HepG2 (cell line): ENCODE measurements around the gene NELFCD. TPM values are rescaled to one million over a fixed set of nuclear protein-coding genes. Genes with fewer than 3 reads are reported as not detected.
A peak's percentile ranks its signal among the peaks of the same experiment; 100 is the strongest.

Source experiments
- ARNT2 ChIP-seq: sonication (generic); formaldehyde crosslinking; IDR thresholded peaks from 2 replicates; pipeline ENCODE4 v1.8.0; 2022; ENCODE audit warnings: mild to moderate bottlenecking, low read depth, missing genetic modification reagents, moderate library complexity
- ATF7-NPFF ChIP-seq: sonication (generic); formaldehyde crosslinking; IDR thresholded peaks from 2 replicates; pipeline ENCODE4 v1.8.1; 2023; ENCODE audit warnings: mild to moderate bottlenecking, low read depth, missing genetic modification reagents, moderate library complexity
- BORCS8-MEF2B ChIP-seq: sonication (generic); formaldehyde crosslinking; IDR thresholded peaks from 2 replicates; pipeline ENCODE4 v1.8.0; 2022; ENCODE audit warnings: mild to moderate bottlenecking, missing genetic modification reagents
- CBX5 ChIP-seq: sonication (generic); formaldehyde crosslinking; IDR thresholded peaks from 2 replicates; pipeline ENCODE4 v1.4.0; 2020; ENCODE audit warnings: missing genetic modification reagents, borderline replicate concordance
- DNMT3B ChIP-seq: conservative IDR thresholded peaks from 2 replicates; pipeline ENCODE4 v1.6.1; 2016; ENCODE audit warnings: missing biosample characterization, control low read depth
- EEA1 ChIP-seq: sonication (generic); formaldehyde crosslinking; IDR thresholded peaks from 2 replicates; pipeline ENCODE4 v1.5.1; 2020; ENCODE audit warnings: mild to moderate bottlenecking, missing genetic modification reagents, borderline replicate concordance
- ESRRA ChIP-seq: sonication (generic); formaldehyde crosslinking; IDR thresholded peaks from 2 replicates; pipeline ENCODE4 v1.5.1; 2020; ENCODE audit warnings: mild to moderate bottlenecking, low read depth, missing genetic modification reagents
- HIVEP1 ChIP-seq: sonication (generic); formaldehyde crosslinking; IDR thresholded peaks from 2 replicates; pipeline ENCODE4 v1.4.0; 2020; ENCODE audit warnings: mild to moderate bottlenecking, missing genetic modification reagents
- HMGXB4 ChIP-seq, 2 experiments: sonication (generic) in 1 of 2; formaldehyde crosslinking in 1 of 2; IDR thresholded peaks; 2 replicates each; pipeline versions ENCODE4 v1.4.0 to v1.6.1; 2018 to 2020; ENCODE audit warnings: missing genetic modification reagents in 2 of 2, borderline replicate concordance in 1 of 2, low read depth in 1 of 2, mild to moderate bottlenecking in 1 of 2, missing biosample characterization in 1 of 2
- IKZF4 ChIP-seq: sonication (generic); formaldehyde crosslinking; IDR thresholded peaks from 2 replicates; pipeline ENCODE4 v1.5.1; 2020; ENCODE audit warnings: borderline replicate concordance, mild to moderate bottlenecking, low read depth, missing genetic modification reagents; ENCODE audit errors: not compliant biosample characterization
- MYNN ChIP-seq: sonication (generic); formaldehyde crosslinking; IDR thresholded peaks from 2 replicates; pipeline ENCODE4 v1.4.0; 2020; ENCODE audit warnings: mild to moderate bottlenecking, low read depth, missing genetic modification reagents
- NPAS2 ChIP-seq: sonication (generic); formaldehyde crosslinking; IDR thresholded peaks from 2 replicates; pipeline ENCODE4 v1.8.0; 2022; ENCODE audit warnings: mild to moderate bottlenecking, missing genetic modification reagents, borderline replicate concordance
- SMAD3 ChIP-seq: sonication (generic); formaldehyde crosslinking; IDR thresholded peaks from 2 replicates; pipeline ENCODE4 v1.4.0; 2020; ENCODE audit warnings: missing genetic modification reagents
- SMYD3 ChIP-seq: sonication (generic); formaldehyde crosslinking; IDR thresholded peaks from 2 replicates; pipeline ENCODE4 v1.8.1; 2023; ENCODE audit warnings: mild to moderate bottlenecking, missing genetic modification reagents
- SPEN ChIP-seq: sonication (generic); formaldehyde crosslinking; IDR thresholded peaks from 2 replicates; pipeline ENCODE4 v1.5.1; 2020; ENCODE audit warnings: low read depth, mild to moderate bottlenecking, missing genetic modification reagents
- TBL1XR1 ChIP-seq: fragments of 150-350 bp; IDR thresholded peaks from 2 replicates; pipeline ENCODE4 v1.6.1; 2014; ENCODE audit warnings: borderline replicate concordance, low read length; ENCODE audit not compliant: partially characterized antibody
- TRIM24 ChIP-seq: sonication (generic); formaldehyde crosslinking; IDR thresholded peaks from 2 replicates; pipeline ENCODE4 v1.8.0; 2022; ENCODE audit warnings: mild to moderate bottlenecking, missing genetic modification reagents
- ZNF136 ChIP-seq: sonication (generic); formaldehyde crosslinking; IDR thresholded peaks from 2 replicates; pipeline ENCODE4 v1.8.1; 2022; ENCODE audit warnings: low read depth, mild to moderate bottlenecking, moderate library complexity, missing genetic modification reagents
- ZNF34 ChIP-seq: sonication (generic); formaldehyde crosslinking; IDR thresholded peaks from 2 replicates; pipeline ENCODE4 v1.4.0; 2020; ENCODE audit warnings: mild to moderate bottlenecking, missing genetic modification reagents, borderline replicate concordance
- ZNF737 ChIP-seq: sonication (generic); formaldehyde crosslinking; IDR thresholded peaks from 2 replicates; pipeline ENCODE4 v1.5.0; 2020; ENCODE audit warnings: missing genetic modification reagents, mild to moderate bottlenecking, borderline replicate concordance
- ZNF75D ChIP-seq: sonication (generic); formaldehyde crosslinking; IDR thresholded peaks from 2 replicates; pipeline ENCODE4 v1.8.1; 2023; ENCODE audit warnings: missing genetic modification reagents, mild to moderate bottlenecking, borderline replicate concordance
- ZNF776 ChIP-seq: sonication (generic); formaldehyde crosslinking; IDR thresholded peaks from 2 replicates; pipeline ENCODE4 v1.4.0; 2020; ENCODE audit warnings: mild to moderate bottlenecking, missing genetic modification reagents
- ZNF839 ChIP-seq: sonication (generic); formaldehyde crosslinking; IDR thresholded peaks from 2 replicates; pipeline ENCODE4 v1.4.0; 2020; ENCODE audit warnings: missing genetic modification reagents, mild to moderate bottlenecking, borderline replicate concordance
- ZNF878 ChIP-seq: sonication (generic); formaldehyde crosslinking; IDR thresholded peaks from 2 replicates; pipeline ENCODE4 v1.8.1; 2023; ENCODE audit warnings: mild to moderate bottlenecking, missing genetic modification reagents, moderate library complexity
- polyA plus RNA-seq, 8 experiments: library from polyadenylated mRNA; depleted of rRNA in 3 of 8; stranded (reverse) in 7 of 8; unstranded in 1 of 8; fragments of >200 nt; fragmentation: Illumina TruSeq in 4 of 8; extraction: Trizol in 4 of 8; gene quantifications; 2 replicates each; pipeline versions ENCODE4 v1.2.1 to v1.2.3, GENCODE V29; 2011 to 2016; ENCODE audit warnings: low read depth in 4 of 8, missing spikeins in 1 of 8, mixed read lengths in 1 of 8; ENCODE audit not compliant: insufficient read depth in 1 of 8
- total RNA-seq, 5 experiments: library from RNA; depleted of rRNA; stranded (reverse); fragments of >200 nt; fragmentation: Illumina TruSeq; extraction: Trizol; gene quantifications; 2 replicates each; pipeline ENCODE4 v1.2.3, GENCODE V29; 2016; ENCODE audit warnings: low read depth in 1 of 5
- TF ChIP-seq, protein P1 (sequence below), 2 experiments: fragments of 450-650 bp in 1 of 2; sonication (generic) in 1 of 2; formaldehyde crosslinking; IDR thresholded peaks; 2 replicates each; pipeline versions ENCODE4 v1.5.0 to v1.8.0; 2020 to 2022; ENCODE audit warnings: mild to moderate bottlenecking in 1 of 2, missing genetic modification reagents in 1 of 2

Gene NELFCD
- total and polyA plus RNA-seq, 2 of the 13 experiments (the other 11 are each of a cell fraction or from before 2014, with no cell fraction given), result 159 to 203 TPM

DNA sequence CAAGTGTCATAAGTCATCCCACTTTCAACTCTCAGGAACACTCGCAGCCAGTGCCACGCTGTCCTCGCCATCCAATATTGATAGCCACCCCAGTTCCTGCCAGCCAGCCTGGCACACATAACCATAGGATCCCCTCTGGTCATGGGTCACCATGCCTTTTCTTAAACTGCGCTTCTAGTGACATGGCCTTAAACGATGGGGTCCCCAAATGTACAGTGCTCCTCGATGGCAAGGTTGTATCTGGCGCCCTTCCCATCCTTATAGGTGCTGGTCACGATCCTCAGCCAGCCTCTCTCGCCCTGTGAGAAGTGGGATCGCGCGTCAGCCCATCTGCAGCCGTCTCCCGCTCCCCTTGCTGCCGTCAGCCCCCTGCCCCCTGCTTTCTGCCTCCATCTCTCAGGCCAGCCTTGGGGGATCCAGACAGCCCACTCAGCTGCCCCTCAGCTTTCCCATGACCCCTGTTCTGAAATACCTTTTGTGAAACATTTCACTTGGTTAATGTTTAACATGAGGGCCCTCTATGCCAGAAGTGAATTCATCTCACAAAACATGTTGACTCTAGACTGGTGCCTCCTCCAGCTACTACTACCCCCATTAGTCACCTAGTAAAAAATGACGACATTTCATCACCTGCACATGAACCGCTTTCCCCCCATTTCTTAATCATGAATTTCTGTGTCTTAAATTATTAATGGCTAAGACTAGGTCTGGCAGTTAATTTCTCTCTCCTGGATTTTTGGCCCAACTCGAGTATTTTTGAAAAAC is 14.6 kb downstream of the NELFCD start (continued):
- TF ChIP-seq ZNF34 (CRISPR knock-in tag) (no peak), SMYD3 (no peak), HIVEP1 (CRISPR knock-in tag) (0 out of 2 replicates have a peak, but pooled peaks have one; percentile 15), SMAD3 (no peak), TRIM24 (CRISPR knock-in tag) (no peak), IKZF4 (no peak), EEA1 (CRISPR knock-in tag) (0 out of 2 replicates have a peak, but pooled peaks have one; percentile 51), ZNF737 (CRISPR knock-in tag) (no peak), ZNF878 (0 out of 2 replicates have a peak, but pooled peaks have one; percentile 29), ZNF776 (no peak), HMGXB4 (CRISPR knock-in tag; IDR thresholded peaks at IDR 0.05; ENCODE audit: borderline replicate concordance in 1 of 2, low read depth in 1 of 2) (no peak), BORCS8-MEF2B (0 out of 2 replicates have a peak, but pooled peaks have one; percentile 50), ARNT2 (peak; percentile 51; the same call in 1 of the 2 replicates), MYNN (no peak), SPEN (CRISPR knock-in tag) (peak; percentile 39; the same call in 1 of the 2 replicates), ZNF839 (CRISPR knock-in tag) (no peak), DNMT3B (CRISPR knock-in tag) (0 out of 2 replicates have a peak, but pooled peaks have one; percentile 58), NPAS2 (no peak), ESRRA (CRISPR knock-in tag) (no peak), ATF7-NPFF (CRISPR knock-in tag) (no peak), TBL1XR1 (no peak), ZNF136 (CRISPR knock-in tag) (no peak; the same call in 1 of the 2 replicates), ZNF75D (CRISPR knock-in tag) (no peak), CBX5 (CRISPR knock-in tag) (no peak)
- TF ChIP-seq, protein P1, sequence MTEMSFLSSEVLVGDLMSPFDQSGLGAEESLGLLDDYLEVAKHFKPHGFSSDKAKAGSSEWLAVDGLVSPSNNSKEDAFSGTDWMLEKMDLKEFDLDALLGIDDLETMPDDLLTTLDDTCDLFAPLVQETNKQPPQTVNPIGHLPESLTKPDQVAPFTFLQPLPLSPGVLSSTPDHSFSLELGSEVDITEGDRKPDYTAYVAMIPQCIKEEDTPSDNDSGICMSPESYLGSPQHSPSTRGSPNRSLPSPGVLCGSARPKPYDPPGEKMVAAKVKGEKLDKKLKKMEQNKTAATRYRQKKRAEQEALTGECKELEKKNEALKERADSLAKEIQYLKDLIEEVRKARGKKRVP (CRISPR knock-in tag; IDR thresholded peaks at IDR 0.05), result peak in 1 of 2 experiments; percentile 92; a peak in 2 of 4 replicates
